ENCODE results near the gene PIM1.

The PIM1 gene

GRCh38 chr6:37162740-37163139 lies 7.2 kb upstream of the PIM1 start:
- TF ChIP-seq CTCF (IDR thresholded peaks at IDR 0.05; ENCODE audit: low read depth, low read length): no peak
- TF ChIP-seq POLR2A (IDR thresholded peaks at IDR 0.05; ENCODE audit: extremely low read depth, insufficient read length): no peak
- no peak for TF ChIP-seq MYC (IDR thresholded peaks at IDR 0.05; ENCODE audit: low read depth, low read length)
- no peak for TF ChIP-seq MAX (IDR thresholded peaks at IDR 0.05; ENCODE audit: low read depth, low read length)
- no peak for DNase-seq (ENCODE audit: low read depth)

GRCh38 chr6:37168163-37168758 lies 1.7 kb upstream of the PIM1 start:
- TF ChIP-seq MYC (IDR thresholded peaks at IDR 0.05; ENCODE audit: low read depth, low read length) (no peak), MAX (IDR thresholded peaks at IDR 0.05; ENCODE audit: low read depth, low read length) (no peak), CTCF (IDR thresholded peaks at IDR 0.05; ENCODE audit: low read depth, low read length) (no peak), POLR2A (IDR thresholded peaks at IDR 0.05; ENCODE audit: extremely low read depth, insufficient read length) (no peak)
- no peak overlapping the region for H3K4me3 ChIP-seq (ENCODE audit: low read depth, low read length)
- DNase-seq (ENCODE audit: low read depth): no peak

More at GRCh38 chr6:37162740-37163139, 7.2 kb upstream of the PIM1 start:
- H3K4me3 ChIP-seq (ENCODE audit: low read depth, low read length): no peak overlapping the region

GRCh38 chr6:37168811-37169495 lies 999 bp upstream of the PIM1 start:
- TF ChIP-seq MAX (IDR thresholded peaks at IDR 0.05; ENCODE audit: low read depth, low read length) (no peak), CTCF (IDR thresholded peaks at IDR 0.05; ENCODE audit: low read depth, low read length) (no peak), POLR2A (IDR thresholded peaks at IDR 0.05; ENCODE audit: extremely low read depth, insufficient read length) (no peak), MYC (IDR thresholded peaks at IDR 0.05; ENCODE audit: low read depth, low read length) (no peak)
- peak overlapping the region; percentile 57 for H3K4me3 ChIP-seq (ENCODE audit: low read depth, low read length)
- DNase-seq (ENCODE audit: low read depth): no peak

GRCh38 chr6:37170273-37171200 lies 585 bp downstream of the PIM1 start:
- no peak for TF ChIP-seq POLR2A (IDR thresholded peaks at IDR 0.05; ENCODE audit: extremely low read depth, insufficient read length)
- peak; percentile 71 for DNase-seq (ENCODE audit: low read depth)
- peak overlapping the region; percentile 63 for H3K4me3 ChIP-seq (ENCODE audit: low read depth, low read length)

GRCh38 chr6:37171201-37171969 lies 1.4 kb downstream of the PIM1 start:
- H3K4me3 ChIP-seq (ENCODE audit: low read depth, low read length): peak overlapping the region; percentile 63
- TF ChIP-seq CTCF (IDR thresholded peaks at IDR 0.05; ENCODE audit: low read depth, low read length): no peak
- no peak for TF ChIP-seq POLR2A (IDR thresholded peaks at IDR 0.05; ENCODE audit: extremely low read depth, insufficient read length)
- no peak for TF ChIP-seq MYC (IDR thresholded peaks at IDR 0.05; ENCODE audit: low read depth, low read length)
- TF ChIP-seq MAX (IDR thresholded peaks at IDR 0.05; ENCODE audit: low read depth, low read length): no peak
- peak; percentile 47 for DNase-seq (ENCODE audit: low read depth)
